Fibroblast of lung (primary cell): ENCODE data around the gene NEUROD2.

Source experiments
- EZH2 ChIP-seq: IDR thresholded peaks from 2 replicates; pipeline ENCODE4 v1.5.1; 2012; ENCODE audit warnings: low read length, control low read depth, mild to moderate bottlenecking; ENCODE audit errors: missing control alignments
- TF ChIP-seq, protein P1 (sequence below), 2 donors: IDR thresholded peaks in 1 of 2; conservative IDR thresholded peaks in 1 of 2; 1 replicate in 1 of 2; 2 replicates in 1 of 2; pipeline ENCODE4 v1.5.1; 2011 to 2012; ENCODE audit warnings: low read length in 2 of 2, control low read depth in 1 of 2, inconsistent platforms in 1 of 2, low read depth in 1 of 2, mild to moderate bottlenecking in 1 of 2

DNA sequence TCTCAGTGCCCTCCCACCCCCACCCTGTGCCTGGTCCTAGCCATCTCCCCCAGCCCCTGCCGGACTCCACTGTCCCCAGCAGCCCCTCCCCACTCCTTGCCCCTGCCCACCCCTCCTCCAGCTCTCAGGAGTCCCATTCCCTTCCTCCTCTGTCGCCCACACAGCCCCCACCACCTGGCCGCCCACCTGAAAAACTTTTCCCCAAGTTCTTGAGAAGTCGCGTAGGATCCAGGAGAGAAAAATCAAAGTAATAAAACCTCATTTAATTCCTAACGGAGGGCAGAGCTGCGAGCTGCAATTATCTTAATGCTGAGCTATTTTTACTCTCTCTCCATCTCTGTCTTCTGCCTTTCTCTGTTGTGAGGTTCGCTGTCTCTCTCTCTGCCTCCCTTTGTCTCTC lies 16.6 kb upstream of the NEUROD2 start:
- TF ChIP-seq, protein P1, sequence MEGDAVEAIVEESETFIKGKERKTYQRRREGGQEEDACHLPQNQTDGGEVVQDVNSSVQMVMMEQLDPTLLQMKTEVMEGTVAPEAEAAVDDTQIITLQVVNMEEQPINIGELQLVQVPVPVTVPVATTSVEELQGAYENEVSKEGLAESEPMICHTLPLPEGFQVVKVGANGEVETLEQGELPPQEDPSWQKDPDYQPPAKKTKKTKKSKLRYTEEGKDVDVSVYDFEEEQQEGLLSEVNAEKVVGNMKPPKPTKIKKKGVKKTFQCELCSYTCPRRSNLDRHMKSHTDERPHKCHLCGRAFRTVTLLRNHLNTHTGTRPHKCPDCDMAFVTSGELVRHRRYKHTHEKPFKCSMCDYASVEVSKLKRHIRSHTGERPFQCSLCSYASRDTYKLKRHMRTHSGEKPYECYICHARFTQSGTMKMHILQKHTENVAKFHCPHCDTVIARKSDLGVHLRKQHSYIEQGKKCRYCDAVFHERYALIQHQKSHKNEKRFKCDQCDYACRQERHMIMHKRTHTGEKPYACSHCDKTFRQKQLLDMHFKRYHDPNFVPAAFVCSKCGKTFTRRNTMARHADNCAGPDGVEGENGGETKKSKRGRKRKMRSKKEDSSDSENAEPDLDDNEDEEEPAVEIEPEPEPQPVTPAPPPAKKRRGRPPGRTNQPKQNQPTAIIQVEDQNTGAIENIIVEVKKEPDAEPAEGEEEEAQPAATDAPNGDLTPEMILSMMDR (conservative IDR thresholded peaks at IDR 0.05 in 1 of 2, IDR thresholded peaks at IDR 0.05 in 1 of 2; ENCODE audit: low read depth in 1 of 2, low read length in 2 of 2) = no peak
- no peak for TF ChIP-seq EZH2
